ENCODE measurements around the gene GASK1A.

GRCh38 chr3:43104039-43104438, 124.9 kb downstream of the GASK1A start:
- TF ChIP-seq POLR2A (IDR thresholded peaks at IDR 0.05) (no peak), CTCF (IDR thresholded peaks at IDR 0.05) (no peak)

Measured in sigmoid colon (tissue), 3 donors.